KG1 (cell line): ENCODE measurements around the gene ADPGK.
A peak's percentile ranks its signal among the peaks of the same experiment; 100 is the strongest.
"Not testable (repeated sequence)": the region's sequence is repeated elsewhere in the genome, so short reads cannot be mapped to it uniquely, and the experiment has no call there.

Experiments
- DNase-seq: peaks from one replicate; lab custom pipeline; 2025; lab: John Stamatoyannopoulos, UW

ADPGK gene

DNA sequence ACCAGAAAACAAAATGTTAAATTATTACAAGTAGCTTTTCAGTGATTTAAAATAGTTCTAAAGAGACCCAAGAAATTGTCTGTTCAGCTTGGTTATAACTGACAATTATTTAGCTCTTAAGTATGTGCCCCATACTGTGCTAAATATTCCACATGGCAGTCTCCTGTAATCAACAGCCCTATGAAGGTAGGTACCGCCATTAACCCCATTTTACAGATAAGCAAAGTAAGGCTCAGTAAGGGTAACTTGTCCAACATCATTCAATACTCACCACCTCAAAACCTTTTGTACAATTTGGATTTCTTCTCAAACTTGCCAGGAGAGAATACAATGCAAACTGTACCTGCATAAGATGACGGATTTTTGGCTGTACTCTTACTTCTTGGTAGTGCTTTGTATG lies 33.9 kb downstream of the ADPGK start:
- DNase-seq: no peak

DNA sequence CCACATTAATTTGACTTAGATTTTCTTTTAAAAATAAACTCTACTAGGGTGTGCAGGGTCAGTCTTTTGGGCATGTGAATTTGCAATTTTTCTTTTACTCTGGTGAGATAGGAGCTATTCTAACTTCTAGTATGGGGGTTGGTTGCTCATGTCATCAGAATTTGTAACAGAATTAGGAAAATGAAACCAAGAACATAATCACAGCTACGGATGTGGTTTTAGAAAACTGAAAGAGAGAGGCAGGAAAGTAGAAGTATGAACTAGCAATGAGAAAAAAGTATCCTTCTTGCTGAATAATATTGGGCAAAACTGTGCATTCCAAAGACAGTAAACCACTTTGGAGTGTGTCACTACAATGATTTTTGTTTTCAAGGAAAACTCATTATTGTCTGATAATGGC lies 43.3 kb downstream of the ADPGK start:
- DNase-seq: no peak

DNA sequence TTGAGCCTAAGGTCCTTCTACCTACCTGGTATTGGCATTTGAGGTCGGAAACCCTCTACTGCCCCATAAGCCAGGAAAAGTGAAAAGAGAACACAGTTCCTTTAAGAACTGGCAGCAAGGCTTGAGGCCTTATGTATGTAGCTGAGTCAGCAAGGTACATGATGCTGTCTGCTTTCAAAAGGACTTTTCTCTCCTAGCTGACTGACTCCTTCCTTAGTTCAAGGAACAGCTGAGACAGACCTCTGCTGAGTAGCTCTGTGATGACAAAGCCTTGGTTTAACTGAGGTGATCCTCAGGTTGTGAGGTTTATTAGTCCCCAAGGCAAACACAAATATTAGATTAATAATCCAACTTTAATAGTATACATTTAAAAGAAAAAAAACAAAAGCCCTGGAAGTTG lies 45.8 kb downstream of the ADPGK start:
- no peak for DNase-seq

DNA sequence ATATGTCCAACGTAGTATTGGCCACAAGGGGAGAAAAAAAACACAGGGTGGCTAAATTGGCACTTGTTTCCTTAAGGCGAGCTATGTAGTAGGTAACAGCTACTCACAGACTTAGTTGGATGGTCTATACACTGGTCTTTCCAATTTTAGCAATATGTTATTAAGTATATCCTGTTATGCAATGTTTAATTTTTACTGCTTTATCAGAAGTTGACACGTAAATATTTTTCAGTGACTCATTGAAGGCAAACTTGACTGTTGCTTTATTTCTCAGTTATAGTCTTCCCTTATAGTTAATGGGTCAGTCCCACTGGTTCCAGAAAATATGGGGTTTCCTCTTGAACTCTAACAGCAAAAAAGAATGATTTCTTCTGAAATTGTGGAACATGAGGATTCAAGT lies 46.5 kb downstream of the ADPGK start:
- DNase-seq: no peak

DNA sequence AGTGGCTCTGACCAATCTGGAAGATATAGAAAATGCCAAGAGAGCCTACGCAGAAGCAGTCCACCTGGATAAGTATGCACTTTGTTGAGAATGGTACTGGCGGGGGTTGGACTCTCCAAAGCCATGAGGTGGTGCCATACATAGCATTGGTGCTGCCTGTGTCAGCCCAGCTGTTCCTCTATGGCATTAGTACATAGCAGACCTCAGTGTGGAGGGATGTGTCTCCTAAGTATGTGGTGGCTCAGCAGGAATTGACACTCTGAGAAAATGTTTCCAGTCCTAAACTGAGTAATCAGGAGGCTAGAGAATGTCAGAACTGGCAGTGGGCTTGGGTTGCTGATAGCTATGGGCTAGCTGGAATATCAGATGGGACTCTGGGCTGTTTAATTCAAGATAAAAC lies 48.4 kb downstream of the ADPGK start:
- DNase-seq: no peak

DNA sequence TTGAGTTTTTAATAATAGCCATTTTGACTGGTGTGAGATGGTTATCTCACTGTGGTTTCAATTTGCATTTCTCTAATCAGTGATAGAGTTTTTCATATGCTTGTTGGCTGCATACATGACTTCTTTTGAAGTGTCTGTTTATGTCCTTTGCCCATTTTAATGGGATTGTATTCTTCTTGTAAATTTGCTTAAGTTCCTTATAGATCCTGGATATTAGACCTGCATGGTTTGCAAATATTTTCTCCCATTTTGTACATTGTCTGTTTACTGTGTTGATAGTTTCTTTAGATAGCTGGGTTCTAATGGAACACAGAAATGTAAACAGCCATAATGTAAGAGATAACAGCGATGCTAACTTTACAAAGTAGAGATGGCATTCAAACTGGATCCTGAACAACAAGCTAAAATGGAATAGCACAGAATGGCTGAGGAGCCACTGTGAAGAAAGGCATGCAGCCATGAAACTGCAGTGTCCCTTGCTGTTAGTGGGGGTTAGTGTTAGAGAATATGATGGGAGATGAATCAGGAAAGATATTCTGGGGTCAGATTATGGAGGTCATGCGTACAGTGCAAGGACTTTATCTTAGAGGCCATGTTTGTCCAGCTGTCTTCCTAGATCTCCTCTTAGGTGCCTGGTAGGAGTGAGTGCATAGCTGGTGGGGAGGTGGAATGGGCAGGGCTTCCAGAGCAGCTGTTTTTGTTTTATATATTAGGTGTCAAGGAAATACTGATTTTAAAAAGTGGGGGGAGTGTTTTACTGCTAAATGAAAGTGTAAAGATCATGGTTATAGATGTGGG lies 49.4 kb downstream of the ADPGK start:
- no peak for DNase-seq

DNA sequence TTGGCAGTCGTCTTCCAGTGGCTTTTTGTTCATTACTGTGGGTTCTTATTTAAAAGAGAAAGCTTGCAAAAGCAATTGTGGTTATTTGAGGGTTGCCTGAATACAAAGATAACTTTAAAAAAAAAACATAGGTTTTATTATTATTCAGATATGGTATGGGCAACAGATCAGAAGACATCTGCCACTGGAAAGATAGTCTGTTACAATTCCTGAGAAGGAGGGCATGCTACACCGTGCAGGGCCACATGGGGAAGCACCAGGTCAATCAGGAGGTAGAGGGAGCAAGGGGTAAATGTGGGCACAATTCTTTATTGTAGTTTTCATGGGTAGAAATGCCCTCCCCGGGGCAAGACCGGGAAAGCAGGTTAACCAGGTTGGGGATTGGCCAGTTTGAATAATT lies 51.0 kb downstream of the ADPGK start:
- DNase-seq: no peak

DNA sequence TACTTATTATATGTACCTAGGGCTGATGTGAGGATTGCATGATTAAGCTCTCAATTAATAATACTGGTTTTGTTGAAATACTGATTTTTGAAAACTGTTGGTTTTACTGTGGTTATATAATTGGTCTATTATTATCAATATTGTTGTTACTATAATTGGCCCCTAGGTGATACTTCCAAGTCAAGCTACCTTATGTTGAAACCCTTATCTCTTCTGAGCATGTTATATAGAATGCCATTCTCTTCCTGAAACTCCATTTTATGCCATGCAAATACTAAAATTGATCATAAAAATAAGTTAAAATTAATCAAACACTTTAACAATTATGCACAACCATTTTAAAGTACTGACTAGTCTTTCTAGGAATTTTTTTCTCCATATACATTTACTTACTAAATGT lies 51.5 kb downstream of the ADPGK start:
- DNase-seq: no peak

DNA sequence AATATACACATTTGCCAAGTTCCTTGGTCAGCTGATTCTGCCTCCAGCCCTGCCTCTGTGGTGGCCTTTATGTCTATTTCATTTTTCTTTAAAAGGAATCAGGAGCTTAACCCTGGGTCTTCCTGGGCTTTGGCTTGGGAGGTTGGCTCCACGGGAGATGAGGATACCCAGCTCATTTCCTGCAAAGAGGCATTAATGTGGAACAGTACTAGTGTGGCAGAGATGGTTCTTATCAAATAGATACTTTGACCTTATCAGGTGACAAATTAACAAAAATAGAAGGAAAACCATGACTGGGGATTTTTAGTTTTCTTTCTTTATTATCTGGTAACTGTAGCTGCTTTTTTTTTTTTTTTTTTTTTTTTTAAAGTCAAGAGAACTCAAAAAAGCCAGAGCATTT lies 54.7 kb downstream of the ADPGK start:
- DNase-seq: no peak

DNA sequence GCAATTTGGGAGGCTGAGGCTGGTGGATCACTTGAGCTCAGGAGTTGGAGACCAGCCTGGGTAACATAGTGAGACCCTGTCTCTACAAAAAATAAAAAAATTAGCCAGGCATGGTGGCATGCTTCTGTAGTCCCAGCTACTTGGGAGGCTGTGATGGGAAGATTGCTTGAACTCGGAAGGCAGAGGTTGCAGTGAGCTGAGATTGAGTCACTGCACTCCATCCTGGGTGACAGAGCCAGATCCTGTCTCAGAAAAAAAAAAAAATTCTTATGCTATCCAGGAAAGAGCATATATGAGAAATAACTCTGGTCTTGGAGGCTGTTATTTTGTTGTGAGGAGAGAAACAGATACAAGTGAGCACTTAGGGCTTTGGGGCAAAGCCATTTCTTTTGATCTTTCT lies 55.3 kb downstream of the ADPGK start:
- not testable (repeated sequence) for DNase-seq

DNA sequence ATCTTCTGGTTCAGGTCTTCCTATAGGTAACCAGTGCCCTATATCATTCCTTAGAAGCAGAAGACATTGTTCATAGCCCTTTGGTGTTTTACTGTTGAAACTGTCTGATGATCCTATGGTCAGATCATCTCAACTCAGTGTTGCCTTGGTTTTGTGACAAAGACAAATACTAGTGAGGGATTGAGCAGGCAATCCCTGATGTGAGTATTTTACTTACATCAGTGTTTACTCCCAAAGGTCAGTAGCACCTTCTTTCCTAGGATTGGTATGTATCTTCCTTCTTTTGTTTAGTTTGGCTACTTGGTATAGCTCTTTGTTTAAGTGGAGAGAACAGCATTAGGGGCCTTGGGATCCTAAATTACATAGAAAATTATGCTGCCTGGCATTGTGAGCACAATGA lies 56.4 kb downstream of the ADPGK start:
- DNase-seq: no peak

DNA sequence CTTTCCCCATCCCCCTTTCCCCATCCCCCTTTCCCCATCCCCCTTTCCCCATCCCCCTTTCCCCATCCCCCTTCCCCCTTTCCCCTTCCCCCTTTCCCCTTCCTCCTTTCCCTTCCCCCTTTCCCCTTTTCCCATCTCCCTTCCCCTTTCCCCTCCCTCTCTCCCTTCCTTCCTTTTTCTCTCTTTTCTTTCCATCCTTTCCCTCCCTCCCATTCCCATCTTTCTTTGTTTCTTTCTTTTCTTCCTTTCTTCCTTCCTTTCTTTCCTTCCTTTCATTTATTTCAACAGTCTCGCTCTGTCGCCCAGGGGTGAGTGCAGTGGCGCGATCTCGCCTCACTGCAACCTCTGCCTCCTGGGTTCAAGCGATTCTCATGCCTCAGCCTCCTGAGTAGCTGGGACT lies 57.7 kb downstream of the ADPGK start:
- not testable (repeated sequence) for DNase-seq

DNA sequence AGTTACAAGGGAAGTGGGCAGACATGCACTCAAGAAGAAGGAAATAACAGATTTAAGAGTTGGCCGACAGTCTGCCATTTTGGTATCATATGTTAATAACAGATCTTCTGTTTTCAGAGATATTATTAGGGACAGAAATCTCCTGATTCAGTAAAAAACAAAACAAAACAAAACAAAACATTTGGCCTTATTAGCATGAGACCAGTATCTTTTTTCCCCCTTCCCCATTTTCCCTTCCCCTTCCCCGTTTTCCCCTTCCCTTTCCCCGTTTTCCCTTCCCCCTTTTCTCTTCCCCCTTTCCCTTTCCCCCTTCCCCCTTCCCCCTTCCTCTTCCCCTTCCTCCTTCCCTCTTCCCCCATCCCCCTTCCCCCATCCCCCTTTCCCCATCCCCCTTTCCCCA lies 58.1 kb downstream of the ADPGK start:
- DNase-seq: no peak

DNA sequence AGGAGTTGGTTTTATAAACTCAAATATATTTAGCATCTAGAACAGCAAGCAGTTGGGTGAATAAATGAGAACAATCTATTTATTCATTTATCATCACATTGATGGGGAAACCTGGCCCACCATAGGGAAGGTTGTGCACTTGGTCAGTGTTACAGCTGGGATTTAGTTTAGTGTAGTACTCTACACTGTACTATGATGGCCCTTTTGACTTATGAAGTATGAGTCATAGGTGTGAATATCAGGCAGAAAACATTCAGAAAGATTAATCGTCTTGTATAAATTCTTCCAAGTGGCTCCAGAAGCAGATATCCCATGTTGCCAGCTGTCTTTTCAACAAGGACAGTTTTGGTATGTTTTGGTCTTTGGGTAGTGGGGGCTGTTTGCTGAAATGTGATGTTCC lies 59.5 kb downstream of the ADPGK start:
- DNase-seq: no peak

DNA sequence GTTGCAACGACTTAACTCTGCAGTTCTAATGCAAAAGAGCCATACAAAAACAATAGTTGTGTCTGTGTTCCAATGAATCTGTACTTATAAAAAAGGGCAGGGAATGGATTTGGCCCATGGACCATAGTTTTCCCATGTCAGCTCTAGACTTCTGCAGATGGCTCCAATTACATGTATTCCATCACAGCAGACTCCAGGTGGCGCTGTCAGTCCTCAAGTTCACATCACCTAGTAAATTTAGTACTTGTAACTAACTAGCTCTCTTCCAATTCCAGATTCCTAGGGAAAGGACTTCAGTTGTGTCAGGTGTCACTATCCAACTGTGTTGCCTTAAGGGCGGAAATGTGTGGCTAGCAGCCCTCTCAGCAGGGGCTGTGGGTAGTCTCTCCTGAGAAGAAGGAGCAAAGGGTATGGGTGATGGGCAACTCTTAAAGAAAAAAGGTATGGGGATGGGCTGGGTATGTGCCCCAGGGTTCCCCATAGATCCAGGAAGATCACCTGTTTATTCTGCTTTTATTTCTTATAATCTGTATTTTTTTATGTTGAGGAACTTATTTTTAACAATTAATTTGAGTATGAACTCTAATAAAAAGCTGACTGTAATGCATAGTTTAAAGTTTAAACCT lies 61.4 kb downstream of the ADPGK start:
- peak; percentile 23 for DNase-seq

DNA sequence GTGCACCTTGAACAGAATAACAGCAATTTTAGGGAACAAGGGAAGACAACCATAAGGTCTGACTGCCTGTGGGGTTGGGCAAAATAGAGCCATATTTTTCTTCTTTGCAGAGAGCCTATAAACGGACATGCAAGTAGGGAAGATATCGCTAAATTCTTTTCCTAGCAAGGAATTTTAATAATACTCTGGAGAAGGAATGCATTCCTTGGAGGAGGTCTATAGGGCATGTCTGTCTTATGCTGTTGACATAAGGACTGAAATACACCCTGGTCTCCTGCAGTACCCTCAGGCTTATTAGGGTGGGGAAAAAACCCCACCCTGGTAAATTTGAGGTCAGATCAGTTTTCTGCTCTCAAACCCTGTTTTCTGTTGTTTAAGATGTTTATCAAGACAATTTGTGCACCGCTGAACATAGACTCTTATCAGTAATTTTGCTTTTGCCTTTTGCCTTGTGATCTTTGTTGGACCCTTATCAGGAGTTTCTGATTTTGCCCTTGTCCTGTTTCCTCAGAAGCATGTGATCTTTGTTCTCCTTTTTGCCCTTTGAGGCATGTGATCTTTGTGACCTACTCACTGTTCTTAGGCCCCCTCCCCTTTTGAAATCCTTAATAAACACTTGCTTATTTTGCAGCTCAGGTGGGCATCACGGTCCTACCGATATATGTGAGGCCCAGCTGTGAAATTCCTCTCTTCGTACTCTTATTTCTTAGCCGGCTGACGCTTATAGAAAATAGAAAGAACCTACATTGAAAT lies 74.8 kb downstream of the ADPGK start:
- DNase-seq: not testable (repeated sequence)

DNA sequence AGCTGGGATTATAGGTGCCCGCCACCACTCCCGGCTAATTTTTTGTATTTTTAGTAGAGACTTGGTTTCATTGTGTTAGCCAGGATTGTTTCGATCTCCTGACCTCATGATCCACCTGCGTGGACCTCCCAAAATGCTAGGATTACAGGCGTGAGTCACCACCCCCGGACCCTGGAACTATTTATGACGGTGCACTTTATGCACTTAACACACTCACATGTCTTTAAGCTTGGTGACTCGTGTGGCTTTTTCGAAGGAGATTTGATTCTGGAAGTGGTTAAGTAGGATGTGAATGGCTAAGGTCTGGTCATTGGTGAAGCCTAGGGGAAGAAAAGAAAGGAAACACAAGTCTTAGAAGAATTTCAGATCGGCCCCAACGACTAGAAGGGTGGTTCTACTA lies 77.3 kb downstream of the ADPGK start:
- DNase-seq: no peak
